GM12878 (cell line): Measurements from ENCODE around the gene TLDC2.
"Not testable (repeated sequence)": the region's sequence is repeated elsewhere in the genome, so short reads cannot be mapped to it uniquely, and the experiment has no call there.

Source experiments
- CTCF ChIP-seq, 3 experiments: IDR thresholded peaks in 2 of 3; conservative IDR thresholded peaks in 1 of 3; 2 replicates each; pipeline ENCODE4 v1.5.1; 2011; ENCODE audit warnings: low read depth in 3 of 3, low read length in 3 of 3, mild to moderate bottlenecking in 3 of 3, control low read depth in 2 of 3, moderate library complexity in 2 of 3, inconsistent platforms in 1 of 3, mixed read lengths in 1 of 3; ENCODE audit not compliant: control insufficient read depth in 2 of 3, insufficient read depth in 1 of 3; ENCODE audit errors: extremely low read depth in 1 of 3
- EGR1 ChIP-seq, 2 experiments: IDR thresholded peaks; 1 replicate in 1 of 2; 2 replicates in 1 of 2; pipeline ENCODE4 v1.6.1; 2011 to 2012; ENCODE audit warnings: low read depth in 2 of 2, low read length in 2 of 2, borderline replicate concordance in 1 of 2, mild to moderate bottlenecking in 1 of 2, moderate library complexity in 1 of 2
- EP300 ChIP-seq, 2 experiments: fragments of 150-350 bp in 1 of 2; IDR thresholded peaks; 2 replicates each; pipeline ENCODE4 v1.6.1; 2011 to 2012; ENCODE audit warnings: low read depth in 2 of 2, low read length in 2 of 2, borderline replicate concordance in 1 of 2, improper control_type of control experiment in 1 of 2, inconsistent platforms in 1 of 2; ENCODE audit not compliant: control insufficient read depth in 1 of 2
- MXI1 ChIP-seq: fragments of 150-350 bp; IDR thresholded peaks from 2 replicates; pipeline ENCODE4 v1.6.1; 2011; ENCODE audit warnings: low read depth, mild to moderate bottlenecking, inconsistent platforms, low read length, improper control_type of control experiment
- NR2C2 ChIP-seq: IDR thresholded peaks from 2 replicates; pipeline ENCODE4 v1.6.1; 2011; ENCODE audit warnings: borderline replicate concordance, low read depth; ENCODE audit not compliant: control insufficient read depth, insufficient read length
- POLR2AphosphoS5 ChIP-seq: IDR thresholded peaks from 2 replicates; pipeline ENCODE4 v1.6.1; 2011; ENCODE audit warnings: mild to moderate bottlenecking, low read length, inconsistent platforms
- RAD21 ChIP-seq: IDR thresholded peaks from 2 replicates; pipeline ENCODE4 v1.6.1; 2011; ENCODE audit warnings: mild to moderate bottlenecking, low read depth, low read length, moderate library complexity; ENCODE audit not compliant: insufficient read depth
- REST ChIP-seq: IDR thresholded peaks from 2 replicates; pipeline ENCODE4 v1.6.1; 2012; ENCODE audit warnings: mild to moderate bottlenecking, low read depth, low read length
- SMC3 ChIP-seq: IDR thresholded peaks from 2 replicates; pipeline ENCODE4 v1.6.1; 2011; ENCODE audit warnings: low read length, improper control_type of control experiment, borderline replicate concordance
- SPI1 ChIP-seq: IDR thresholded peaks from 2 replicates; pipeline ENCODE4 v1.6.1; 2011; ENCODE audit warnings: low read depth, mild to moderate bottlenecking, low read length, moderate library complexity, borderline replicate concordance; ENCODE audit not compliant: insufficient read depth
- USF1 ChIP-seq: IDR thresholded peaks from 2 replicates; pipeline ENCODE4 v1.6.1; 2011; ENCODE audit warnings: borderline replicate concordance, low read depth, mild to moderate bottlenecking, moderate library complexity, mixed read lengths, low read length; ENCODE audit not compliant: insufficient read depth; ENCODE audit errors: extremely low read length
- YBX1 ChIP-seq: fragments of 450-650 bp; IDR thresholded peaks from 2 replicates; pipeline ENCODE4 v1.6.1; 2016; ENCODE audit warnings: antibody characterized with exemption

- TF ChIP-seq EGR1 (IDR thresholded peaks at IDR 0.05; ENCODE audit: borderline replicate concordance in 1 of 2, low read depth in 2 of 2, low read length in 2 of 2); YBX1; USF1; SPI1; EP300 (IDR thresholded peaks at IDR 0.05; ENCODE audit: borderline replicate concordance in 1 of 2, control insufficient read depth in 1 of 2, low read depth in 2 of 2, low read length in 2 of 2); SMC3; REST; CTCF (IDR thresholded peaks at IDR 0.05 in 2 of 3, conservative IDR thresholded peaks at IDR 0.05 in 1 of 3; ENCODE audit: control insufficient read depth in 2 of 3, extremely low read depth in 1 of 3, insufficient read depth in 1 of 3, low read depth in 3 of 3, low read length in 3 of 3); MXI1; RAD21; NR2C2; POLR2AphosphoS5: not testable (repeated sequence)
These were observed 34.9 kb upstream of the TLDC2 start for GRCh38 chr20:36841030-36841429.
